ENCODE results near the gene GATA5. TPM values are rescaled to one million over a fixed set of nuclear protein-coding genes. Genes with fewer than 3 reads are reported as not detected.

GATA5 gene
- polyA plus RNA-seq, 1 experiment, result not detected

- DNase-seq (ENCODE audit: low read depth, low spot score), result no peak
- peaks cover 2% of the 10 kb centered on the region for H3K27me3 ChIP-seq (ENCODE audit: control insufficient read depth, insufficient read depth, low read length)
- H3K27ac ChIP-seq (ENCODE audit: low read depth, low read length), result no peak overlapping the region
- H3K9me3 ChIP-seq (ENCODE audit: control insufficient read depth, insufficient read depth, low read length), result peaks cover 6% of the 10 kb centered on the region; the same call in 1 of the 2 replicates
- CTCF ChIA-PET, result no interaction called here
- POLR2A ChIA-PET, result no interaction called here
- TF ChIP-seq, protein P1, sequence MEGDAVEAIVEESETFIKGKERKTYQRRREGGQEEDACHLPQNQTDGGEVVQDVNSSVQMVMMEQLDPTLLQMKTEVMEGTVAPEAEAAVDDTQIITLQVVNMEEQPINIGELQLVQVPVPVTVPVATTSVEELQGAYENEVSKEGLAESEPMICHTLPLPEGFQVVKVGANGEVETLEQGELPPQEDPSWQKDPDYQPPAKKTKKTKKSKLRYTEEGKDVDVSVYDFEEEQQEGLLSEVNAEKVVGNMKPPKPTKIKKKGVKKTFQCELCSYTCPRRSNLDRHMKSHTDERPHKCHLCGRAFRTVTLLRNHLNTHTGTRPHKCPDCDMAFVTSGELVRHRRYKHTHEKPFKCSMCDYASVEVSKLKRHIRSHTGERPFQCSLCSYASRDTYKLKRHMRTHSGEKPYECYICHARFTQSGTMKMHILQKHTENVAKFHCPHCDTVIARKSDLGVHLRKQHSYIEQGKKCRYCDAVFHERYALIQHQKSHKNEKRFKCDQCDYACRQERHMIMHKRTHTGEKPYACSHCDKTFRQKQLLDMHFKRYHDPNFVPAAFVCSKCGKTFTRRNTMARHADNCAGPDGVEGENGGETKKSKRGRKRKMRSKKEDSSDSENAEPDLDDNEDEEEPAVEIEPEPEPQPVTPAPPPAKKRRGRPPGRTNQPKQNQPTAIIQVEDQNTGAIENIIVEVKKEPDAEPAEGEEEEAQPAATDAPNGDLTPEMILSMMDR (IDR thresholded peaks at IDR 0.05; ENCODE audit: low read depth, low read length), result no peak
- H3K4me3 ChIP-seq (ENCODE audit: low read depth, low read length), result no peak overlapping the region
Observed at GRCh38 chr20:62421716-62421990, 54.1 kb downstream of the GATA5 start.

DNA sequence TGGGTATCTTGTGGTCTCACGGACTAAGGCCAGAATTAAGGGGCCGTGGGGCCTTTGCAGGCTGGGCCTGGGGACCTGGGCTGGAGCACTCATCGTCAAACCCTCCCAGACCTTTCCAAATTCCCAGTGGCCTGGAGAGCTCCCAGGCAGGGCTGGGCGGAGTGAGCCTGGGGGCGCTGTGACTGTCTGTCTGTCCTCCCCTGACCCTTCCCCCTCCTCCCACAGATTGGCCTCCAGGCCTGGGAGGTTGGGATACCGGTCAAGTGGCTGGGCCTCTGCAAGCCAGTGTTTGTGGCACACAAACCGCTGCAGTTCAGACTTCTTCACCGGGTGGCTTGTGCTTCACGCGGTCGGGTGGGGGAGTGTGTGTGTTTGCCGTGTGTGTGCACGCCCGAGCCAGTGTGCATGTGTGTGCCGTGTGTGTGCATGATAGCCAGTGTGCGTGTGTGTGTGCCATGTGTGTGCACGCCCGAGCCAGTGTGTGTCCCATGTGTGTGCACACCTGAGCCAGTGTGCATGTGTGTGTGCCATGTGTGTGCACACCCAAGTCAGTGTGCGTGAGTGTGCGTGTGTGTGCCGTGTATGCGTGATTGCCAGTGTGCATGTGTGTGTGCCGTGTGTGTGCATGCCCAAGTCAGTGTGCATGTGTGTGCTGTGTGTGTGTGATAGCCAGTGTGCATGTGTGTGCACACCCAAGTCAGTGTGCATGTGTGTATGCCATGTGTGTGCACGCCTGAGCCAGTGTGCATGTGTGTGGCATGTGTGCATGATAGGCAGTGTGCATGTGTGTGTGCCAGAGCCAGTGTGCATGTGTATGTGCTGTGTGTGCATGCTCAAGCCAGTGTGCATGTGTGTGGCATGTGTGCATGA is 54.7 kb downstream of the GATA5 start:
- TF ChIP-seq, protein P1 (IDR thresholded peaks at IDR 0.05; ENCODE audit: low read depth, low read length), result no peak
- H3K4me3 ChIP-seq (ENCODE audit: low read depth, low read length), result no peak overlapping the region
- H3K27me3 ChIP-seq (ENCODE audit: control insufficient read depth, insufficient read depth, low read length), result peaks cover 2% of the 10 kb centered on the region
- peaks cover 6% of the 10 kb centered on the region; the same call in 1 of the 2 replicates for H3K9me3 ChIP-seq (ENCODE audit: control insufficient read depth, insufficient read depth, low read length)
- DNase-seq (ENCODE audit: low read depth, low spot score), result no peak
- POLR2A ChIA-PET, result no interaction called here
- CTCF ChIA-PET, result no interaction called here
- no peak overlapping the region for H3K27ac ChIP-seq (ENCODE audit: low read depth, low read length)

DNA sequence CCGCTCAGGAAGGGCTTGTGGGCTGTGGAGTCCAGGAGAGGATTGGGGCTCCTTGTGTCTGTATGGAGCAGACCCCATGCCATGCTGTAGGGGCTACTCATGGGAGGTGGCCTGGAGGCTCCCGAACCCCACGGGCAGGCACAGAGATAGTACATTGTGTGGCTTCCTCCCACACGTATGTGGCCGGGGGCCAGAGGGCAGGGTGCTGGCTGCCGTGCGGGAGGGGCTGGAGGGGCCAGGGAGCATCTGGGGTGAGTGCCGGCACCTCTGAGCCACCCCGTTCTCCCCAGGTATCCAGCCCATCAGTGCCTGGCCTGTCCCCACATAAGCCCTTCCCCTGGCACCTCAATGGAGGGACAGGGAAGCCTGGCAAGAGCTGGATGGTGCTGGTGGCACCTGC is 56.0 kb downstream of the GATA5 start:
- Histone ChIP-seq H3K9me3 (ENCODE audit: control insufficient read depth, insufficient read depth, low read length) (peaks cover 3% of the 10 kb centered on the region; the same call in 1 of the 2 replicates), H3K27me3 (ENCODE audit: control insufficient read depth, insufficient read depth, low read length) (peaks cover 2% of the 10 kb centered on the region), H3K4me3 (ENCODE audit: low read depth, low read length) (no peak overlapping the region), H3K27ac (ENCODE audit: low read depth, low read length) (no peak overlapping the region)
- ChIA-PET POLR2A (no interaction called here), CTCF (no interaction called here)
- DNase-seq (ENCODE audit: low read depth, low spot score), result no peak
- TF ChIP-seq, protein P1 (IDR thresholded peaks at IDR 0.05; ENCODE audit: low read depth, low read length), result no peak

DNA sequence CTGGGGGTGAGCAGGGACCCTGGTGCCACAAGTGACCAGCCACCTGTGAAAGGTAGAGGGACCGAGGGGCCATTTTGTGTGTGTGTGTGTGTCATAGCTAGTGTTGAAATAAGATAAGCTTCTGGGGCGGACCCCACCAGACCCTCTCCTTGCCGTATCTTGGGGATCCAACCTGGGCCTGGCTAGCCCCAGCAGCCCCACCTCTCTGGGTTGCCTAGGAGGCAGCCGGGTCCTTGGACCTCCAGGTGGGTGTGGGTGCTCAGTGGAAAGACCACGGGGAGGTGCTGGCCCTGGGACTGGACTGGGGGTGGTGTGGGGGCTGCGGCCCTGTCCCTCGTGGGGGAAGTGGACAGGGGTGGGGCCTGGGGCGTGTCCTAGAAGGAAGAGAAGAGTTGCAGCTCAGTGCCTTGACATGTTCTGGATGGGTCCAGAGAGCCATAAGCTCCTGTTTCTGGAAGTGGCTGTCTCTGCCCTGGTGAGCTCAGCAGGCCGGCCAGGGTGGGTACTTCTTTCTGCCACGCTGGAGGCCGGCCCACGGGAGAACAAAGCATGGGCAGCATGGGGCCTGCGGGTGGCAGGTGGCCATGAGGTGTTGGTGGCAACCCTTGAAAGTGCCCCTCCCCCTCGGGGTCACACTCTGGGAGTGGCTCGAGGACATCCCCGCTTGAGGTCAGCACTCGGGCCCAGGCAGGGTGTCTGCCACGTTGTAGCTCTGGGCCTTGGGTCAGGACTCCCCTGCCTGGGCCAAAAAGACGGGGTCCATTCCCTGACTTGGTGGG is 56.9 kb downstream of the GATA5 start:
- TF ChIP-seq, protein P1 (IDR thresholded peaks at IDR 0.05; ENCODE audit: low read depth, low read length), result no peak
- POLR2A ChIA-PET, result no interaction called here
- CTCF ChIA-PET, result interaction anchor here (0.6 kb wide), 1 partner anchor 9 kb away, joined by 3 read pairs; no protein-coding TSS in a partner anchor
- Histone ChIP-seq H3K27me3 (ENCODE audit: control insufficient read depth, insufficient read depth, low read length) (peaks cover 2% of the 10 kb centered on the region), H3K9me3 (ENCODE audit: control insufficient read depth, insufficient read depth, low read length) (peaks cover 3% of the 10 kb centered on the region; the same call in 1 of the 2 replicates), H3K27ac (ENCODE audit: low read depth, low read length) (no peak overlapping the region), H3K4me3 (ENCODE audit: low read depth, low read length) (no peak overlapping the region)
- DNase-seq (ENCODE audit: low read depth, low spot score), result no peak
